Kasumi-1 (cell line): ENCODE data around the gene EPB42.

Experiments
- DNase-seq, 2 experiments: peaks; one replicate each; lab custom pipeline; 2025; lab: John Stamatoyannopoulos, UW

The EPB42 gene

GRCh38 chr15:43220991-43221403, at the start of gene EPB42:
Gene EPB42 (minus strand): TSS chr15:43221018. CDS start chr15:43220825, 193 bp downstream.
- DNase-seq = no peak

- no peak for DNase-seq
Measured at GRCh38 chr15:43270113-43270665, 49.4 kb upstream of the EPB42 start.

GRCh38 chr15:43268111-43269105, 47.6 kb upstream of the EPB42 start:
- peak; percentile 26 to 46 for DNase-seq

- DNase-seq = no peak
Measured at GRCh38 chr15:43267439-43267838, 46.6 kb upstream of the EPB42 start.

GRCh38 chr15:43266834-43267233, 46.0 kb upstream of the EPB42 start, which contains the start of gene TGM5:
Gene TGM5 (minus strand): TSS chr15:43266928. CDS start chr15:43266849, 79 bp downstream.
- DNase-seq = peak in 1 of 2 experiments; percentile 3

GRCh38 chr15:43266386-43266785, 45.6 kb upstream of the EPB42 start:
- no peak for DNase-seq

GRCh38 chr15:43260011-43260615, 39.3 kb upstream of the EPB42 start:
- no peak for DNase-seq

- DNase-seq = no peak
Measured at GRCh38 chr15:43258781-43259180, 38.0 kb upstream of the EPB42 start.

GRCh38 chr15:43256341-43256740, 35.5 kb upstream of the EPB42 start:
- DNase-seq = no peak

- no peak for DNase-seq
Measured at GRCh38 chr15:43255376-43255775, 34.6 kb upstream of the EPB42 start.

GRCh38 chr15:43253431-43254403, 32.9 kb upstream of the EPB42 start:
- DNase-seq = no peak

GRCh38 chr15:43251871-43252250, 31.0 kb upstream of the EPB42 start:
- no peak for DNase-seq

- no peak for DNase-seq
Measured at GRCh38 chr15:43251185-43251870, 30.5 kb upstream of the EPB42 start.

GRCh38 chr15:43250785-43251184, 30.0 kb upstream of the EPB42 start:
- no peak for DNase-seq

- peak; percentile 84 to 87 for DNase-seq
Measured at GRCh38 chr15:43249699-43250203, 28.9 kb upstream of the EPB42 start.

- DNase-seq = no peak
Measured at GRCh38 chr15:43249236-43249635, 28.4 kb upstream of the EPB42 start.

GRCh38 chr15:43246261-43246774, 25.5 kb upstream of the EPB42 start:
- peak; percentile 12 to 25 for DNase-seq

GRCh38 chr15:43244092-43244491, 23.3 kb upstream of the EPB42 start:
- DNase-seq = no peak

GRCh38 chr15:43243020-43243645, 22.3 kb upstream of the EPB42 start:
- no peak for DNase-seq

GRCh38 chr15:43242616-43243015, 21.8 kb upstream of the EPB42 start:
- no peak for DNase-seq
